ENCODE measurements around the gene ACTN4. TPM values are rescaled to one million over a fixed set of nuclear protein-coding genes. Genes with fewer than 3 reads are reported as not detected.
A peak's percentile ranks its signal among the peaks of the same experiment; 100 is the strongest.

Gene ACTN4
- total and polyA plus RNA-seq, 2 donors (not counting 1 experiment from before 2014, with no cell fraction given), result 108 to 164 TPM

DNA sequence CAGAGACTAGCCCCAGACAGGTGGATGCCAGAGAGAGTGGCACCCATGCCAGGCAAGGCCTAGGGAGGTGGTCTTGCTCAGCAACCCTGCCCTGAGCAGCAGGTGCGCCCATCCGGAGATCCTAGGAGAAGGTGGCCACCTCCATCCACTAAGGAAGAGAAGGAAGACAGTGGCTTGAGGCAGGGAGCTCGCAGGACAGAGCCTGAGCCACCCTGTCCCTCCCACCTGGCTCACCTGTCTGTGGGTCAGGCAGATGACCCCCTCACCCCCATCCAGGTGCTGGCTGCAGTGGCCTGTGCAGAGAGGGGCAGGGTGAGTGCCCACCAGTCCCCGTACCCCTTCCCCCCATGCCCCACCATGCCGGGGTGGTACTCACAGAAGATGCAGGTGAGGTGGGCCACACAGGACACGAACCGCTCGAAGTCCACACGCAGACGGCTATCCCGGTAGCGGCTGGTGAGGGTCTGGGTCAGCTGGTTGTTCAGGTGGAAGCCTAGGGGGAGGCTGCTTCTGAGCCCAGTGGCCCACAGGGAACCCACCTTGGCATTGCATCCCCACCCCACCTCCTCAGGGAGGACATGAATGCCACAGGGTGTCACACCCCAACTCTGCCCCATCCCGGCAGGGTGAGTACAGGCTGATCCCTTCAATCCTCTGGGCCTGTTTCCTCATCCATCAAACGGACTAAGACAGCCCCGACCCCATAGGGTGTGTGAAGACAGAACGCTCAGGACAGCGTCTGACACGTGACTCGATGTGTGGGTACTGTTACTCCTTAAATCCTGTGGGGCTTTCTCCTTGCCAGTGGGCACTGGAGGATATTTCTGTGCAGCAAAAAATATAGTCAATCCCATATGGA, 83.5 kb downstream of the ACTN4 start:
- Histone ChIP-seq H3K4me2 (replicated peaks; ENCODE audit: low read depth, low read length, poor library complexity, severe bottlenecking) (no peak overlapping the region), H3K4me3 (ENCODE audit: control extremely low read depth in 1 of 5, extremely low read depth in 1 of 5, insufficient read depth in 1 of 5, low read depth in 2 of 5, low read length in 4 of 5) (no peak overlapping the region), H3K9ac (ENCODE audit: low read length) (no peak overlapping the region), H3K27ac (ENCODE audit: low read length in 2 of 2) (peak overlapping the region in 1 of 2 donors; percentile 7), H3K36me3 (replicated peaks in 1 of 2; ENCODE audit: control extremely low read depth in 1 of 2, control insufficient read depth in 1 of 2, extremely low read depth in 1 of 2, insufficient read depth in 2 of 2, low read length in 1 of 2) (peaks cover 0 to 28% of the 10 kb centered on the region in 2 experiments), H3K79me2 (ENCODE audit: control insufficient read depth, insufficient read depth, low read length) (peaks cover 11% of the 10 kb centered on the region), H3K4me1 (ENCODE audit: control insufficient read depth in 2 of 2, insufficient read depth in 2 of 2, low read length in 2 of 2) (peaks cover 19 to 29% of the 10 kb centered on the region in 2 donors), H3K9me3 (ENCODE audit: control extremely low read depth in 1 of 3, control insufficient read depth in 2 of 3, insufficient read depth in 1 of 3, low read length in 2 of 3) (no peaks in the 10 kb centered on the region), H3K27me3 (replicated peaks in 1 of 4; ENCODE audit: control extremely low read depth in 1 of 4, control insufficient read depth in 3 of 4, insufficient read depth in 4 of 4, low read length in 3 of 4) (no peaks in the 10 kb centered on the region), H2AFZ (ENCODE audit: insufficient read depth, low read depth, low read length, poor library complexity, severe bottlenecking) (no peak overlapping the region), H4K20me1 (ENCODE audit: control insufficient read depth, insufficient read depth, low read length, poor library complexity, severe bottlenecking) (no peaks in the 10 kb centered on the region)
- DNase-seq (no peak), ATAC-seq (ENCODE audit: low read depth) (no peak)
- POLR2A ChIA-PET, result no interaction called here
- intact Hi-C loops (cut with micrococcal nuclease), result loop anchor here (5.0 to 10.0 kb wide), 5 partner anchors 36 to 329 kb away; partner anchors contain the start of genes ACTN4, ECH1 and FAM98C
- CTCF ChIA-PET, result interaction anchor here (0.6 to 5.2 kb wide), 4 partner anchors 100 to 202 kb away, joined by 3 to 51 read pairs (median 6); partner anchors contain the start of genes ECH1, MRPS12 and SARS2
- H3K4me3 Mint-ChIP-seq, result no peak overlapping the region
- H3K4me1 Mint-ChIP-seq, result peaks cover 29% of the 10 kb centered on the region
- 97% methylated on average over 12 of the region's 19 CpGs for WGBS (ENCODE audit: insufficient coverage)
- no peaks in the 10 kb centered on the region for H3K9me3 Mint-ChIP-seq (ENCODE audit: insufficient read depth)
- peak overlapping the region; percentile 95 for H3K27ac Mint-ChIP-seq
- H3K27me3 Mint-ChIP-seq, result no peaks in the 10 kb centered on the region
- TF ChIP-seq EZH2 (IDR thresholded peaks at IDR 0.05; ENCODE audit: borderline replicate concordance, insufficient read depth, low read depth, low read length, poor library complexity, severe bottlenecking), result no peak
- TF ChIP-seq, protein P1, sequence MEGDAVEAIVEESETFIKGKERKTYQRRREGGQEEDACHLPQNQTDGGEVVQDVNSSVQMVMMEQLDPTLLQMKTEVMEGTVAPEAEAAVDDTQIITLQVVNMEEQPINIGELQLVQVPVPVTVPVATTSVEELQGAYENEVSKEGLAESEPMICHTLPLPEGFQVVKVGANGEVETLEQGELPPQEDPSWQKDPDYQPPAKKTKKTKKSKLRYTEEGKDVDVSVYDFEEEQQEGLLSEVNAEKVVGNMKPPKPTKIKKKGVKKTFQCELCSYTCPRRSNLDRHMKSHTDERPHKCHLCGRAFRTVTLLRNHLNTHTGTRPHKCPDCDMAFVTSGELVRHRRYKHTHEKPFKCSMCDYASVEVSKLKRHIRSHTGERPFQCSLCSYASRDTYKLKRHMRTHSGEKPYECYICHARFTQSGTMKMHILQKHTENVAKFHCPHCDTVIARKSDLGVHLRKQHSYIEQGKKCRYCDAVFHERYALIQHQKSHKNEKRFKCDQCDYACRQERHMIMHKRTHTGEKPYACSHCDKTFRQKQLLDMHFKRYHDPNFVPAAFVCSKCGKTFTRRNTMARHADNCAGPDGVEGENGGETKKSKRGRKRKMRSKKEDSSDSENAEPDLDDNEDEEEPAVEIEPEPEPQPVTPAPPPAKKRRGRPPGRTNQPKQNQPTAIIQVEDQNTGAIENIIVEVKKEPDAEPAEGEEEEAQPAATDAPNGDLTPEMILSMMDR (IDR thresholded peaks at IDR 0.05), result no peak

Data from B cell (primary cell).